ENCODE measurements around the gene DNM3.

DNM3 gene

DNA sequence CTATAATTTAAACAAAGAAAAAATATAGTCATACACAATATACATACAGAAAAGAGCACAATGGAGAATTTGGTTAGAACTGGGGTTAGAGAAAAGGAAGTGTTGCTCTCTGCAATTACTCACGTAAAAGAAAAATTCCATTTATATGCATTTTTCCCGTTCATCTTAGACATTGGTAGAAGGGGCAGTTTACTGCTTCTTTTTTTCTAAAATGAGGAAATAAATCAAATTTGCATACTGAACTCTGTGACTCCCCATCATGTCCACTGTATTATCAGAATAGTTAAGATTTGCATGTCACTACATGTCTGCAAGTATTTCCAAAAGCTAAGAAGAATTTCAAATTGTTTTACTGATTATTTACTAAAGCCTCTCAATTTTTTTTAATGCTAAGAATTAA lies 535.1 kb downstream of the DNM3 start:
- no peaks in the 10 kb centered on the region for H3K9me3 ChIP-seq
- H3K27ac ChIP-seq, result no peak overlapping the region
- H3K27me3 ChIP-seq, result no peaks in the 10 kb centered on the region
- no peak for TF ChIP-seq CTCF (IDR thresholded peaks at IDR 0.05)
- H3K4me1 ChIP-seq (ENCODE audit: control insufficient read depth in 1 of 2, insufficient read depth in 1 of 2, low read depth in 1 of 2, low read length in 1 of 2), result no peaks in the 10 kb centered on the region
- no peak overlapping the region for H3K4me3 ChIP-seq (ENCODE audit: low read depth in 1 of 2, low read length in 1 of 2)
- H3K36me3 ChIP-seq, result no peaks in the 10 kb centered on the region

DNA sequence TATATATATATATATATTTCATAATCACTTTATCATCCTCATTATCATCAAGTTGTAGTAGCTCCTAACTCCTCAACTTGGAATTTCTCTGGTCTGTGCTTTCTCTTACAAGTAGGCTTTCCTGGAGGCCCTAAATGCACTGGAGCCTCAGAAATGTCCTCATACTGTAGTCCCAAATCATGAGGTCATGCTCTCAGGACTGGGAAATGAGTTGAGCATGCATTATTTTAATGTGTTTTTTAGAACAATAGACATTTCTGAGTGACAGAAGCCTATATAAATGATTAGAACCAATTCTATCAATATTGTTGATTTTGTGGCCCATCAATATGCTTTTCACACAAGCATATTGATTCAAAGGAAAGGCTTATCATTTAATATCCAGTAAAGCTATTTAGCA lies 536.3 kb downstream of the DNM3 start:
- Histone ChIP-seq H3K4me1 (ENCODE audit: control insufficient read depth in 1 of 2, insufficient read depth in 1 of 2, low read depth in 1 of 2, low read length in 1 of 2) (no peaks in the 10 kb centered on the region), H3K36me3 (no peaks in the 10 kb centered on the region), H3K4me3 (ENCODE audit: low read depth in 1 of 2, low read length in 1 of 2) (no peak overlapping the region), H3K27ac (no peak overlapping the region), H3K9me3 (no peaks in the 10 kb centered on the region), H3K27me3 (no peaks in the 10 kb centered on the region)
- no peak for TF ChIP-seq CTCF (IDR thresholded peaks at IDR 0.05)

- H3K36me3 ChIP-seq, result no peaks in the 10 kb centered on the region
- H3K27me3 ChIP-seq, result no peaks in the 10 kb centered on the region
- no peak overlapping the region for H3K4me3 ChIP-seq (ENCODE audit: low read depth in 1 of 2, low read length in 1 of 2)
- no peak overlapping the region for H3K27ac ChIP-seq
- TF ChIP-seq CTCF (IDR thresholded peaks at IDR 0.05), result no peak
- no peaks in the 10 kb centered on the region for H3K9me3 ChIP-seq
- H3K4me1 ChIP-seq (ENCODE audit: control insufficient read depth in 1 of 2, insufficient read depth in 1 of 2, low read depth in 1 of 2, low read length in 1 of 2), result no peaks in the 10 kb centered on the region
Observed at GRCh38 chr1:172378109-172378760, 536.9 kb downstream of the DNM3 start.

DNA sequence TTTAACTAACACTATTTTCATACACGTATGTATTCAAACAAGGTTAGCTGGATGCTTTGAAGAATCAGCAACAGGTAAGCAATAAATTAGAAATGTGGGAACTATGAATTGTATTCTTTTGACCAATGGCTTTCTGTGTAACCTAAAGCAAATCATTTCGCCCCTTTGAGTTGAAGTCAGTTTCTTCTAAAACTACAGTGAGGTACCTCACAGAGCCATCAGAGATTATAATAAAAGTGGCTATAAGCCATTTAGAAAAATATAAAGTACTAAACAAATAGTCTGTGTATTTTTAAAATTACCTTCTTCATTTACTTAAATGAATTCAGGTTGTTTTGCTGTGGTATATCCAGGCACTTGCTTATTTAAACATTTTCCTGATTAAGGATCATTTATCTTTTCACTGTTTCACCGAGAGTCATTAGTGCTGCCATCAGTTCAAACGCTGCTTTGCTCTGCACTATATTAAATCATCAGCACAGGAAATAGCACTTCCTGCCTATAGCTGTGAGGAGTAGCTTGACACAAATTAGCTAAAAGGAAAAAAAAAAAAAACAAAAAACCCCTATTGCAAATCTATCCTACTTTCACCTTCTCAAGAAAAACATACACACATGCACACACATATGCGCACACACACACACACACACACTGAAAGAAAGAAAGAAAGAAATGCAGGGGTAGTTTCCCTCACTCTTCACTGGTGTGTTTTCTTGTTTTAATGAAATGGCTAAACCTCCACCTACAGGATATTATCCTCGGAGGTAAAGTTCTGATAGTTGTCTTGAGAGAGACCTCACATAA lies 539.3 kb downstream of the DNM3 start:
- no peak for TF ChIP-seq CTCF (IDR thresholded peaks at IDR 0.05)
- Histone ChIP-seq H3K4me1 (ENCODE audit: control insufficient read depth in 1 of 2, insufficient read depth in 1 of 2, low read depth in 1 of 2, low read length in 1 of 2) (no peaks in the 10 kb centered on the region), H3K9me3 (no peaks in the 10 kb centered on the region), H3K27ac (no peak overlapping the region), H3K4me3 (ENCODE audit: low read depth in 1 of 2, low read length in 1 of 2) (no peak overlapping the region), H3K36me3 (no peaks in the 10 kb centered on the region), H3K27me3 (no peaks in the 10 kb centered on the region)

GRCh38 chr1:172381946-172382345 lies 540.6 kb downstream of the DNM3 start:
- Histone ChIP-seq H3K27me3 (no peaks in the 10 kb centered on the region), H3K36me3 (no peaks in the 10 kb centered on the region), H3K27ac (no peak overlapping the region), H3K4me1 (ENCODE audit: control insufficient read depth in 1 of 2, insufficient read depth in 1 of 2, low read depth in 1 of 2, low read length in 1 of 2) (no peaks in the 10 kb centered on the region), H3K9me3 (no peaks in the 10 kb centered on the region), H3K4me3 (ENCODE audit: low read depth in 1 of 2, low read length in 1 of 2) (no peak overlapping the region)
- TF ChIP-seq CTCF (IDR thresholded peaks at IDR 0.05), result no peak

Data from neutrophil (primary cell).